ENCODE results near the gene TSPAN9.

TSPAN9 gene

DNA sequence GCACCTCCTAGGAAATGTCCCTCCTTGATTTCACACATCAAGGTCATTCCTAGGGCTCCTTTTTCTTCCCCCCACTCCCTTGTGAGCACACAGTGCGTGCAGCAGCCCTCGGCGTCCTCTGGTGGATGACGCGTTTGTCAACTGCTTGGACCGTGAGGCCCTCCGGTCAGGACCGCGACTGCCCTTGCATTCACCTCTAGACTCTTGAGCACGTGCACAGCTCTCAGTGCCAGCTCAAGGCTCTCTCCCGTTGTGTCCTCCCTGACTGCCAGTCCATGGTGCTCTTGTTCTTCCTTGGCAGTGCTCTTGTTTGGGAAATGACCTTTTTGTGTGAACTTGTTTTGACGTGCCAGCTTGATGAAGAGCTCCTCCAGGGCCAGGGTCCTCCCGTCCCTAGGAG lies 67.9 kb downstream of the TSPAN9 start:
- no peak for DNase-seq

DNA sequence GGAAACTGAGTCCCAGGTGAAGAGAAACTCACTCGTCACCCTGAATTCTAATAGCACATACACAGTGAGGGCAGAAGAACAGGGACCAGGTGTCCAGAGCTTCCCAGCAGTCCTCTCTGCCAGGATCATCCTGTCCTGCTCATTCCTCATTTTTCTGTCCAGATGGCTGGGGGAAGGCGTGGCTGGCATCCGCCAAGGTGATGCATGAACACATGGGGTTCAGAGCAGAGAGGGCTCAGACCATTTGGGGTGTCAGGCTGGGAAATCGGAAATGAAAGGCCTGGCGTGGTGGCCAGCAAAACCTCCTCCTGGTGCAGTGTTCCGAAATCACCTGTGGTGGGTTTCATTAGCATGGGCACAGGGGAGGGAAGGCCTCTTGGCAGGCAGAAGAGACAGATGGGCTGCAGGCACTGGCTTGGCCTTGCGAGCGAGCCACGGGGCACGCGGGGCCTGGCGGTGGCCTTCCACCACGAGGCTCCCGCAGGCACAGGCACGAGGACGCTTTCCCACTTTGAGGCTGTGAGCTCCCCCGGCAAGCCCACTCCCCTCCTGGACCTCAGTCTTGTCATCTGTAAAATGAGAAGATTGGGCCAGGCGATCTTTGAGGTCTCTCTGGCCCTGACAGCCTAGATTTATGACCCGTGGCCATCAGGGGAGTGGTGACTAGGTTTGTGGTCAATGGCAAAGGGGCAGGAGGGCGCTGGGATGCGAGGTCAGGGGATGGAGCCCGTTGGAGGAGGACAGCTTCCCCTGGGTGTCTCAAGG lies 68.5 kb downstream of the TSPAN9 start:
- no peak for DNase-seq

DNA sequence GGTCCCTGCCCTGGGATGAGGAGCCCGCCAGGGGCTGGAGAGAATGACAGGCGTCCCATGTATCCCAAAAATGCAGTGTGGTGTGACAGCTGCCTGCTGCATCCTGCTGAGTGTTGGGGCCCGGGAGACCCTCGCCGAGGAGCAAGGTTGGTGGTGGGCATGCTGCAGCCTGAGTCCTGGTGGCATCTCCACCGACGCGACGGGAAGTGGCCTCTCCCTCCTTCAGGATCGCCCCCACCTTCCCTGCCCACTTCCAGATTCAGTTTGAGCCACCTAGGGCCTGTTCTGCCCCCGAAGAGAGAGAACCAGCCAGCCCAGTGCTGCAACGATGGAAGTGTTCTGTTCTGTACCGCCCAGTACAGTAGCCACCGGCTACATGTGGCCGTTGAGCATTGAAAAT lies 70.1 kb downstream of the TSPAN9 start:
- no peak for DNase-seq

DNA sequence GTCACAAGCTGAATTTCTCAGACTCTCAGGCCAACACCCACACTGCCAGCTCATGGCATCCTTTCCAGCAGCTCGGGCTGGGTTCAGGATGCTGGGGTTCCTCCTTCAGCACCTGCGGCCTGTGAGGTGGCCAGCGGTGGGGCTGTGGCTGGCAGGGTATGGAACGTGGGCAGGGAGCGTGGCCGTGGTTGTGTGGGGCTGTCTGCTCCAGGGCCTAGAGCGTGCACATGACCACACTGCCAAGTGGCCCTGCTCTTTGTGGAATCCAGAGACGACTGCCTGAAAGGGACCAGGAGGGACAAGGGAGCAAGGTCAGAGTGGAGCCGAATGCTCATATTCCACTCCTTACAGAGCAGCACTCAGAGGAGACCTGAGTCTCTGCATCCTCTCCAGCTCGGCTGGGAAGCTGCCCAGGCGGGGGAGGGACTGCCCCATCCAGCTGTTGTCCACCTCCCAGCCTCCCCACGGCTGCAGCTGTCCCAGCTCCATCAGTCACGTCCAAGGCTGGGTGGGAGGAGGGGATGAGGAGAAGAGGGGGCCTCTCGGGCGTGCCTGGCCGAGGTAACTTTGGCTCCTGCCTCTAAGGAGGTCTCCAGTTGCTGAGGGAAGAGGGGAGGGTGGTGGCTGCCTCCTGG lies 71.3 kb downstream of the TSPAN9 start:
- no peak for DNase-seq

DNA sequence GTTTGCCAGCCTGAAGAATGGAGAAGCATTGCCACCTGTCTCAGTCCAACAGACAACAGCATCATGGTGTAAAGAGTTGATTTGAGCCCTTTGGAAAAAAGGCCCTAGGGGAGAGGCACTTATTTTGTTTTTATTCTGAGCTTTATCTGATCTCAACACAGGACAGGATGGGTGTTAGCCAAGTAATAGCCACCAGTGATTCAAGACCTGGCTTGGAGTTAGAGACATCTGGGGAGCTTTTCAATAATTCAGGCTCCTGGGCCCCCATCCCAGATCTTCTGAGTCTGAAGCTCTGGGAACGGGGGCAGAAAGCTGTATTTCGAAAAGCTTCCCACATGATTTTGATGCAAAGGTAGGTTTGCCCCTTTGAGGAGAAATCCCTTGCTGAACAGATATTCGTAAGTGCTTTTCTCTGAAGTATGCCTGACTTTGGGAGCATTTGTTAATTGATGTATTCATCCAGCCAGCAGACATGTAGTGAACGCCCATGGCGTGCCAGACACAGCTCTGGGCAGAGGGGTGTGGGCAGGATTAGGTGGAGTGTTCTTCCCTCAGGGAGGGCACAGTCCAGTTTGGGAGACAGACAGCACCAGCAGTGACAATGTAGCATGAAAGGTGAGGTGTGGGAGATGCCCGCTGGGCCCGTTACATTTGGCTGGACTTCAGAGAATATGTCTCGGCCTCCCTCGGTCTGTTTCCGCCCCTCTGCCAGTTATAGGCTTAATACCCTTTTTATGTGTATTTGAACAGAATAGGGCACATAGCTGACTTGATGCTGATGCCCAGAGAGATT lies 72.5 kb downstream of the TSPAN9 start:
- DNase-seq, result no peak

DNA sequence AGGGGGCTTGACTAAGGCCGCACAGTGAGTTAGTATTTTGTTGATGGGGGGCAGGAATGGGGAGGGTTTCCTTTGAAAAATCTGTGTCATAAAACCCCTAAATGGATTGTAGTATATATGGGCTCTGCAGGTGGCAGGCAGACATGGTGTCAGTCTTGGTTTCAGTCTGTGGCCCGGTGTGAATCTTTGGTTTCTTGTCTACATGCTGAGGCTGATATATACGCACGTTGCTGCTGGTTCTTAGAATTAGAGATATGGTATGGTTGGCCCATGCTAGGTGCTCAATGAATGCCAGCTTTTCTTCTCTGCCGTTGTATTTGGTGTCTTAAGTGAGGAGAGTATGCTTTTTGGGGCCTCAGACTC lies 73.1 kb downstream of the TSPAN9 start:
- no peak for DNase-seq

DNA sequence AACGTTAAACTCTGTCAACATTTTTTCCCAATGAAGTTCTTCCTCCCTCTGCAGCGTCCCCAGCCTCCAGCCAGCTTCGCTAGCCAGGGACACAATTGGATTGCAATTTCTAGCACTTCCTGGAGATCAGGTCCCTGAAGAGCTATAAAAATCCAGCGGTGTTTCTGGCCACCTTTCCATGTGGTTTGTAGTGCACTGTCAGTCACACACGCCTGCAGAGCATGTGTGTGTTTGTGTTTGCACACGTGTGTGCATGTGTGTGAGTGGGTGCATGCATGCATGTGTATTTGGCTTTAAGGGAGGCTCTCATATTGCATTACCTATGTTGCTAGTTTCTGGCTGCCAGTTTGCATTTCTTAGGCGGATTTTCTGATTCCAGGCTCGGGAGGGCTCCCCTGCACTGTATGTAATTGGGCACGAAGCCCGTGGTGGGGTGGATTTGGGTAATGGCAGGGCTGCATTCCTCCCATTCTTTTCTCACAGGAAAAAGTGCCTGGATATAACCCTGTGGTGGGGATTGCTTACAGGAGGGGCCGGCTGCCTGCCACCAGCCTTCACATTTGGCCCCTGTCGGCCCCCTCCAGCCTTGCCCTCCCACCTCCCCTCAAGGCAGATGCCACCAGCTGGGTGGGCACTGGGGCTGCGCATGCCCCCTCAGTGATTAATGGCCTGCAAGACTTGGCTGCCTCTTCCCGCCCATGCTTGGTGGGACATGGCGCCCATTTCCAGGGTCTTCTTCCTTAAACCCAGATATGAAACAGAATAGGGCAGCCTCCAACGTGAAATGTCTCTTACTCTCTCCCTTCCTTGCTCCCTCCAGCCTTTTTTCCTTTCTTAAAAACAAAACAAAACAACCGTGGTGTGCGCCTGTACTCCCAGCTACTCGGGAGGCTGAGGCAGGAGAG lies 74.0 kb downstream of the TSPAN9 start:
- DNase-seq, result no peak

DNA sequence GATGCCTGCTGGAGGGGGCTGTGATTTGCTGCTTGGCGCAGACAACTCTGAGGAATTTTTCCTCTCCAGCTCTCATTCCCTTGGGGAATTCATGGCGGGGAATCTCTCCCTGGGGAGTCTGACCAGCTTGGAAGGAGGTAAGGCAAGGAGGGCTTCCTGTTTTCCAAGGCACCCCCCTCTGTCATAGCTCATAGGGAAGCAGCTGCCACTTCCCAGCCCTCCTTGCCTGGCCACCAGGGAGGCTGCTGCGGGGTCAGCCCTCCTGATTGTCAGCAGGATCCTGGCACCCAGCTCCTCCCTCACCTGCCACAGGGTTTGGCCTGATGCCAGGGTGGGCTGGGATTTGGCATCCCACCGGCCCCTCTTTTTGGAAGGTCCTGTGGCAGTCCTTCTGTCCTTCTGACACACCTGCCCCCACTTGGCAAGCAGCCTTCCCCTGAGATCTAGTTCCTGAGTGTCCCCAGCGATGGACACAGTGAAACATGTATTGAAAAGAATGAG lies 74.9 kb downstream of the TSPAN9 start:
- DNase-seq, result no peak

DNA sequence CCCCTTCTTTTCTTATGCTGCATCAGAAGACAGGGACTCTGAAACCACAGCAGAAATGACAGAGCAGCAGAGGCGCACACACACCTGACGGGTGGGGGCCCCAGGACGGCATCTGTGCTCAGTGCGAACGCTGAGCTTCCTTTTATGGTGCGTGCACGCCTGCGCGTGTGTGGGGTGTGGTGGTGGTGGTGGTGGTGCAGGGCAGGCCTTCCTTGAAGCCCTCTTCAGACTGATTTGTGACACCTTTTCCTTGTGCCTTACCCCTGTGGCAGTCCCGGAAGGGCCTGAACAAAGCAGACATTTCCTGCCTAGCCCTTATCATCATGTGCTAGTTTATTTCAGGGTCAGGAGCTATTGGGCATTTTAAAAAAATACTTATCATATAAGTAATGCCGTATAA lies 75.7 kb downstream of the TSPAN9 start:
- no peak for DNase-seq

DNA sequence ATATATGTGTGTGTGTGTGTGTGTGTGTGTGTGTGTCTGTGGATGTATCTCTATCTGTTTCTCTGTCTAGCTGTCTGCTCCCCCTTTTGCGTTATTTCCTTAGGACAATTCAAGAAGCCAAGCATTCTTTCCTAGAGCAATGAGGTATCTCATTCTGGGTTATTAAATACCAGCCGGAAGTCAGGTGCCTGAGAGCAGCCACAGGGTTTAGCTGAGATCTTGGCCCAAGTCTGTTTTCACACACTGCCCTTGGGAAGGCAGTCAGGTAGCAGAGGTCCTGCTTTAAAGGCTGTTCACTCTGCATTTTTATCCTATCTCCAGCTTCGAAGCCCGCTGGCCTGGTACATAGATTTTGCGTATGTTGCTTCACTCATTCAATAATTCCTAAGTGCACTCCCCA lies 76.8 kb downstream of the TSPAN9 start:
- DNase-seq, result no peak

DNA sequence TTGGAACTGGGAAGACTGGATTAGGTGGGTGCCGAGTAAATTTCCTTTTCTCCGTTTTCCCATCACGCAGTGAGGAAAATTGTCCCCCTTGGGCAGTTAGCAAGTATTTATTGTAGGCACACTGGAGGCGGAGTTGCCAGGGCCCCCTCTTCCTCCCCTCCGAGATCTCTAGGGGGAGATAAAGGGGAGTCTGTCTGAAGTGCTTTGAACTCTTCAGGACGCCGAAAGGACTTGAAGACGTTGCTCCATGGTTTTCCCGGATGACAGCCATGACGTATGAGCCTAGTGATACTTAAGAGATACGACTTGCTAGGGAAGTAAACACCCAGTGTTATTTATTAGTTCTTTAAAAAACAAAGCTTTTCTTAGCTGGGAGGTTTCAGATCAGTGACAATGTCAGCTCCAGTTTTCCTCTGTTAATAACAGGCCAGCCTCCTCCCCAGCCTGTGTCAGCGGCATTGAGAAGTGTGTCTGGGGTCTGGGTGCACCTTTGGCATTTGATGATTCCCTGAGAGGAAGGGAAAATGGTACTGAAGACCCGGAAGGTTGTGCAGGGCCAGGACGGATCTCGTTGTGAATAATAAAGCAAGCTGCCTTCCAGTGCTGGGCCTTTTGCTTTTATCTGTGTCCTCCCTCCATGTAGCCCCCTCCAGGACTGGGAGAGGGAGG lies 78.7 kb downstream of the TSPAN9 start:
- no peak for DNase-seq

DNA sequence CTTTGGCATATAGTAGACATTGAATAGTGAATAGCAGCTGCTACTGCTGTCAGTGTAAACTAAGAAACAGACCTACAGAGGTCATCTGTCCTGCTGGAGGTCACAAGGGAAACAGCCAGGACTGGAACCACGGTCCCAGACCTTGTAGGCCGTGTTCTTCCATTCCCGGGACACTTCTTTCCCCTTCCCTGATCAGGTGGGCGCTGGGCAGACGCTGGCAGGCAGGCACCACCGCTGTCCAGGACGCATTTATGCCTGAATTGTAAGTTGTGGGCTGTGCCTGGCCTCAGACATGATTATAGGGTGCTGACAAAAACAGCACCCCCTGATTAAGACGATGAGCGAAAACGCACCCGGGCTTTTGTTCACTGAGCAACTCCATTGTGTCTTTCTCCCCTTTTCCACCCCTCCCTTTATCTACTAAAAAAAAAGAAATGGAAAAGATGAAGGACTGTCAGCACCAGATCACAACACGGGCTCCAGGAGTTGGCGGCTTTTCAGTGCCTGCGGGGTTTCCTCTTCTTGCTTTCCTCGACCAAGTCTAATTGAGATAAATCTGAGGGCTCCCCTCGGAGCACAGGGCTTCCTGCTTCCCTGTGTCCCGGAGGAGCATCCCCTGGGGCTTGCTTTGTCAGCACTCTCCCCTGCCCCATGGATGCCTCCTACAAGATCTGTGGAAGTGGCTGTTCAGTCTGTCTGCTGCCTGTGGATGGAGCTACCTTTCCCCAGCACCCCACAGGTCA lies 80.6 kb downstream of the TSPAN9 start:
- no peak for DNase-seq

DNA sequence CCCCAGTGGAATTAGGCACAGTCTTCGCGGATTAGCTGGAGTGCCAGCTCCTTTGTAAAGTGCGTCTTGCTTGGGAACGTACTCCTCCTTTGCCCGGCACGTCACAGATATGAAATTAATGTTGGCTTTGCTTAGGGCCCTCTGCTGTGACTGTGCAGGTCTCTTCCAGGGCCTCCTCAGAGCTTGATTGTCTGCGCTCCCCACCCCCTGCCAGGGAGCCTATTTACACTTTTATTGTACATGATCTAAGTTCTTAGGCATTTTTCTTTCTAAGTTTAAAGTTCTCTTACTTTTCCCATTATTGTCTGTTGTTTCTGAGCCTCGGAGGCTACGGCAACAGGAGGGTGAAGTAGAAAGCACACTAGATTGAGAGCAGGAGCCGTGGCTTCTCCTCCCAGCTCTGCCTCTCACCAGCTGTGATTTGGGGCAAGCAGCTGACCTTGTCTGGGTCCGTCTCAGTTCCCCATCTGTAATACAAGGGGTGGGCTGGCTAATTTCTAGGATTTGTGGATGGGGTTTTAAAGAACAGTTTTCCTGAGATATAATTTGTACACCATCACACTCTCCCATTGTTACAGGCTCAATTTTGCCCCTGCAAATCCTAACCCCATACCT lies 81.8 kb downstream of the TSPAN9 start:
- DNase-seq, result no peak

DNA sequence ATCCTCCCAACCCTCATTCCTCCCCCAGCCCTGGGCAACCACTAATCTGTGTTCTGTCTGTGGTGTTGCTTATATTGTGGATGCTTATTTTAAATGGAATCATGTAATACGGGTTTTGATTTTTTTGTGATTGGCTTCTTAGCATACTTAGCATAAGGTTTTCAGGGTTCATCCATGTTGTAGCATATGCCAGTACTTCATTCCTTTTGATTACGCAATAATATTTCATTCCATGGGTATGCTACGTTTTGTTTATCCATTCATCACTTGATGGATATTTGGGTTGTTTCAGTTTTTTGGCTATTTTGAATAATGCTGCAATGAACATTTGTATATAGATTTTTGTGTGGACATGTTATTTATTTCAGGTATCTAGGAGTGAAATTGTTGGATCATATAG lies 82.9 kb downstream of the TSPAN9 start:
- DNase-seq, result no peak

DNA sequence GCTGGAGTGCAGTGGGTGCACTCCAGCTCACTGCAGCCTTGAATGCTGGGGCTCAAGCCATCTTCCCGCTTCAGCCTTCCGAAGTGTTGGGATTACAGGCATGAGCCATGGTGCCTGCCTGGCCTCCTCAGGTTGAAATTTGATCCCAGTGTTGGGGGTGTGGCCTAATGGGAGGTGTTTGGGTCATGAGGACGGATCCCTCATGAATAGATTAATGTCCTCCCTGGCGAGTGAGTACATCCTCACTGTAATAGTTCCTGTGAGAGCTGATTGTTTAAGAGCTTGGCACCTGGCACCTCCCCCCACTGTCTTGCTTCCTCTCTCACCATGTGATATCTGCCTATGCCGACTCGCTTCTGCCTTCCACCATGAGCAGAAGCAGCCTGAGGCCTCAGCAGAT lies 84.7 kb downstream of the TSPAN9 start:
- DNase-seq, result no peak

DNA sequence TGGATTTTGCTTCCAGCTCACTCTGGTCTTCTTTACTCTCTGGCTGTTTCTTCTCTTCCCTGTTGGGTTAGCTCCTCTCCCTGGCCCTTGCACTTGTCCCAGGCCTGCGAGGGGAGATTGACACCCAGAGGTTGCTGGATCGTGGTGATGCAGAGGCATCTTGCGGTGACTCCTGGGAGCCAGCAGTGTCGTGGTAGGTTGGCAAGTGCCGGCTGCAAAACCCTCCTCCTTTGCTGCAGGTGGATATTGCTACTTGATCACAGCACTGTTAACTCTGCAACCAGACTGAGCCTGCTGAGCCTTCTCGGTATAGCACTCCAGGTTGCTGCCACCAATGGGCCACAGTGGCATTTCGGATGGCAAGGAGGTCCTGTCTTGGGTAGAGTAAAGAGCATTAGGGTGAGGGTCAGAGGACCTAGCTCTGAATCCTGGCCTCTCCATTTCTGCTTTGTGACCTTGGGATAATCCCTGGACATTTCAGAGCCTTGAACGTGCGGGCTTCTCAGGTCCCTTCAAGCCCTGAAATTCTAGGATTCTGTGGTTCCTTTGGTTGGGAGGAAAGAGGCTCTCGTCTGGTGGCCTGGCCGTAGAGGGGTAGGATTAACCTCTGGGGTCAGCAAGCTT lies 87.4 kb downstream of the TSPAN9 start:
- no peak for DNase-seq

DNA sequence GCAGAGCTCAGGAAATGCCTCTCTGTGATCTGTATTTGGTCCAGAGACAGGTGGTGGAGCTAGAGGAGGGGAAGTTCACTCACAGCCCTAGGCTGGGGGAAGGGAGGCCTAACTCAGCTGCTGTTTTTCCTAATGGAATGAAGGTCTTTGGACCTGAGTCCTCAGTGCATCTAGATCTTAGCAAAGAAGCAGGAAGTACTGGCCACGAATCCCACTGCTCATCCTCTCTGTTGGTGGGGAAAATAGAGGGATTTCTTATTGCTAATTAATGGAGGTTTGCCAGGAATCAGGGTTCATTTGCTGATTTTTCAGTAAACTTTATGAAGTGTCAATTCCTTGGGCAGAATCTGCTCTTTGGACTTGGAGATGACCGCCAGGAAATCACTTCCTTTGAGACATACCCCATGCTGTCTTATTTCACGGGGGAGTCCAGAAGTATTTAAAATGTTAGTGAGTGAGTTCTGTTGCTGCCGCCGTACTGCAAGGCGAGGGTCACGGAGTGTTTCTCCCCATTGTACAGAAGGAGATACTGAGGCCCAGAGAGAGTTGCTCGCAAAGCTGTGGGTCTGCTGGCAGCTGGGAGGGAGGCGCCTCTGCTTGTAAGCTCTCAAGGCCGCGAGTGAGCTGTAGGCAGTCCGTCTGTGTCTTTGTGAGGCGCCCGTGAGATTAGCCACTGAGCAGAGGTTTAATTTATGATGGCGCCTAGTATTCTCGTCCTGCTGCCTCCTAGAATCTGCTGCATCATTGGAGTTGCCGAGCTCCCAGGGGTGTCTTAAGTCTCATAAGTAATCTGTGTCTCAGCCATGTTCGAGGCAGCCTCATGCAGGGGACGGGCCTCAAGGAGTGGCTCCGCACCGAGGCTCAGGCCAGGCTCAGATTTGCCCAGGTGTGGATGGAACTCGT lies 88.2 kb downstream of the TSPAN9 start:
- DNase-seq, result no peak

DNA sequence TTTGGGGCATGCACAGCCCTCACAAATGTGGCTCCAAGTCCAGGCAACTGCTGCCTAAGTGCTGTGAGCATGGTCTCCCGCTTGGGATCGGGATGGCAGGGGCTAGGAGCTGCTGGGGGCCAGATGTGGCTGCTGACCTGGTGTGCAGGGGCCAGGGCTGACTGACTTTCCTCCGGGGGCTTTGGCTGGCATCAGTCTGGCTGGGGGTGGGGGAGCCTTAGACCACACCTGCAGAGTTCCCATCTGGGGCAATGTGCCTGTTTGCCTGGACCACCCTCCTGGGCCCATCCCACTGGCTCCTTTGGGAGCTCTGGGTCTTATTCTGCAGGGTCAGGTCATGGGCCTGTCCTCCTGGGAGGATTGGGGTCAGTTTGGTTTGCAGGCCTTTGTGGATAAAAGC lies 90.5 kb downstream of the TSPAN9 start:
- no peak for DNase-seq
